ENCODE measurements around the gene ELF2. TPM values are rescaled to one million over a fixed set of nuclear protein-coding genes. Genes with fewer than 3 reads are reported as not detected.
"Not testable (repeated sequence)": the region's sequence is repeated elsewhere in the genome, so short reads cannot be mapped to it uniquely, and the experiment has no call there.

Gene ELF2
- total RNA-seq, 1 donor from 2014 or later: 44.7 TPM

DNA sequence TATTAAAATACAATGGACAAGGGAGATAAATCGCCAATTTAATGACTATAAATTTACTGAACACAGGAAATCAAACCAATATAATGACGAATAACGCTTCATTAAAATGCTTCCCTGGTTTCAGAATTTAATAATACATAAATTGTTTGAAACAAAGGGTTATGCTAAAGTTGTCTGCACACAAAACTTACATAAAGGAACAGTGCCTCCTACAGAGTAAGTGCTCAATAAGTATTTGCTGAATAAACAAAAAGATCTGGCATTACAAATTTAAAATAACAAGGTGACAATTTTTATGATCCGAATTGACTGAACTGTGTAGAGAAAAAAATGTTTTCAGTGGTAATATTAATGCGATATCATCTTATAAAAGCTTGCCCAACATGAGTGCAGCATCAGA lies 91.9 kb downstream of the ELF2 start:
- intact Hi-C loops (cut with micrococcal nuclease): loop anchor here (10.0 kb wide), 2 partner anchors 50 to 210 kb away; no protein-coding TSS in a partner anchor

DNA sequence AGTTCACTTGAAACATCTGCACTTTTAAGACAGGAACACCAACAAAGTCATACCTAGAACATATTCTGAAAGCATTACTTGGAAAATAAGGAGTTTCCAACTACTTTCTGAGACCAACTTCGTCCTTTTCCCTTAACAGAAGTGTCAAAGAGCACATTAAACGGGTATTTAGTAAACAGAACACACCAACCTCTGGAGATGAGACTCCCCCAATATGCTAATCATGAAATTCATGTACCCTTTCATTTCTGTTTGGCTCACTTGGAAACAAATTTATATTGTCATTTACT lies 92.3 kb downstream of the ELF2 start:
- ATAC-seq: no peak
- DNase-seq: no peak
- intact Hi-C loops (cut with micrococcal nuclease): loop anchor here (10.0 kb wide), 2 partner anchors 50 to 210 kb away; no protein-coding TSS in a partner anchor

More for the DNA sequence above, 91.9 kb downstream of the ELF2 start:
- DNase-seq (no peak), ATAC-seq (no peak)

DNA sequence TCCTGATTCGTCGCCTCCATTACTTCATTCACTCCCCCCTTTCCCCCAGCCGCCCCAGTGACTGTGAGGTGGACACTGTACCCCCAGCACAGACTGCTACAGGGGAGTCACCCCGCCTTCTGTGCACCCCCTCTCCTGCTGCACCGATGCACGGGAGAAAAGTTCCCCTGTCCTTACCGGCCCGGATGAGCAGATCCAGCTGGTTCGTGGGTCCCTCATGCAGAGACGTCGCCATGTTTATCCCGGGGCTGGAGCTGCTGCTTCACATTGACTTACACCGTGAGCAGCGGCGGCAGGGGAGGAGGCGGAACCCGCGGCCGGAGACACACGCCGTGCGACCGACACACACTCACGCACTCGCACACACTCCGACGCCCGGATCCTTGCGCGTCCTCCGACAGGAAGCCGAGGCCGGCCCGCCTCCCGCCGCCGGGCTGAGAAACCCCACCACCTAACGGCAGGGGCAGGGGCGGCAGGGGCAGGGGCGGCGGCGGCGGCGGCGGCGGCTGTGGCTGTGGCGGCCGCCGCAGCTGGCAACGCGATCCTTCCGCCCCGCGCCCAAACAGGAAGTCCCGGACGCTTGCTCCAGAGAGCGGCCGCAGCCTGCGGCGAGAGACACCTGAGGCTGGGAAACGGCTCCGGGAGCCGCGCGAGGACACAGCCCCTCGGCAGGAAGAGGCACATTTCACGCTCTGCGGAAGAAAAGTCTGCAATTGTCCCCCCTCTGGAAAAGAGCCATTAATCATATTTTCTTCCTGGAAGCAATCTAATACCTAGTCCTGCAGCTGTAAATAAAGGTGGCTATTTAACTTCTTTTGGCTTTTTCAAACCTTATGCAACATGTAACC lies 92.8 kb downstream of the ELF2 start:
- peak; percentile 81 for ATAC-seq
- DNase-seq: peak; percentile 93
- intact Hi-C loops (cut with micrococcal nuclease): loop anchor here (10.0 kb wide), 2 partner anchors 49 to 211 kb away; no protein-coding TSS in a partner anchor

DNA sequence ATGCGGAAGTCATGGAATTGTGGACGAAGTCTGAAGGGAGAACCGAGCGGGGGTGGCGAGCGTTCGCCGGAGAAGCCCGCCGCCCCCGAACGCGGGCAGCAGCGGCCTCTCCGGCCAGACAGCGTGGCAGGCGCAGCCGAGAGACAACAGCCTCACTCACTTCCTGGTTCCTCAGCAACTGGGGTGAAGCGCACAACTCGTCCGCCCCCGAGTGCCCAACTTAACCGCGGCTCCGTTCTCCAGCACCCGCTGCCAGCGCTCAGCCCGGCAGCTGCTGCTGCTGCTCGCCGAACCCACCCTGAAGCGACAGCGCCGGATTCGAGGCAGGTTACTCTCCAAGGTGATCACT lies 93.4 kb downstream of the ELF2 start:
- DNase-seq (peak; percentile 72), ATAC-seq (peak; percentile 66)
- intact Hi-C loops (cut with micrococcal nuclease): loop anchor here (10.0 kb wide), 2 partner anchors 49 to 211 kb away; no protein-coding TSS in a partner anchor

DNA sequence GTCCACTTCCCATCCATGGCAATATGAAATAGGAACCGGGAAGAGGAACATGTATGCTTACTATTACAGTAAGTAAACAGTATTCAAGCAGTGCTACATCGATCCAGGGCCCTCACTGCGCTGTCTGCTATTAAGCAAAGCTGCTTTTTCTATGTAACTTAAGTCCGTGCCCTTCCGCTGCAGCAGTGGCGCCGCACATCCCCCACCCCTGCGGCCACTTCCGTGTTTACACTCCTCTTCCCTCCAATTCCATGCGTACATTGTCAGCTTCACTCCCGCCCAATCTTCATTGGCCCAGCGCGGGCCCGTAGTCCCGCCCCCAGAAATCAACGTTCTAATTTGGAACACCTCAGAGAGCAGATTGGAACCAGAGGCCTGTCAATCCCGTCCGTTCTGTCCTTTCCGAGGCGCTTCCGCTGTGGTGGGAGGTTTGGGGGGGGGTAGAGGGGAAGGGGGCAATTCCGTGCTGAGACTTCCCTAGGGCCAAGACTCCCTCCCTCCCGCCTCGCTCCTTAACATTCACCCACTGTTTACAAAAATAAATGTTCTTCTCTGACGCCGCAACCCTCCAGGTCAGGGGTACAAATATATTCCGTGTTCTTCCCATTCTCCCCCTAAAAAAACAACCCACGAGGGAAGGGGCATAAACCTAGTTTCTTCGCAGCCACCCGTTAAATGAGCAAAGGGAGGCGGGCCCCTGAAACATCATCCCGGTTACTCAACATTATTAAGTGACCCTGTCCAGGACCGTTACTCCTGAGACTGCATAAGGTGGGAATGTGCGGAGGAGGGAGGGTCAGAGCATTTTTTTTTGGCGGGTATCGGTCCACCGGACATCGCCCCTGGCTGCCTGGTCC lies 94.0 kb downstream of the ELF2 start:
- DNase-seq (peak; percentile 95), ATAC-seq (peak; percentile 92)
- intact Hi-C loops (cut with micrococcal nuclease): loop anchor here (10.0 kb wide), 2 partner anchors 48 to 212 kb away; no protein-coding TSS in a partner anchor

DNA sequence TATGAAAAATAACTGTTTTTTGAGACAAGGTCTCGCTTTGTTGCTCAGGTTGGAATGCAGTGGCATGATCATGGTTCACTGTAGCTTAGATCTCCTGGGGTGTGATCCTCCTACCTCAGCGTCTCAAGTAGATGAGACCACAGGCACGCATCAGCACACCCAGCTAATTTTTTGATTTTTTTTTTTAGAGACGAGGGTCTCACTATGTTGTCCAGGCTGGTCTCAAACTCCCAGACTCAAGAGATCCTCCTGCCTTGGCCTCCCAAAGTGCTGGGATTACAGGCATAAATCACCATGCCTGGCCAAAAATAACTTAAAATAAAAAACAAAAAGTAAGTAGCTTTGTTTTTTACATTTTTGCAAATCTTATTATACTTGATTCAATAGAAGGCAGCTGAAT lies 98.1 kb downstream of the ELF2 start:
- ATAC-seq: no peak
- no peak for DNase-seq
- intact Hi-C loops (cut with micrococcal nuclease): no loop called here

DNA sequence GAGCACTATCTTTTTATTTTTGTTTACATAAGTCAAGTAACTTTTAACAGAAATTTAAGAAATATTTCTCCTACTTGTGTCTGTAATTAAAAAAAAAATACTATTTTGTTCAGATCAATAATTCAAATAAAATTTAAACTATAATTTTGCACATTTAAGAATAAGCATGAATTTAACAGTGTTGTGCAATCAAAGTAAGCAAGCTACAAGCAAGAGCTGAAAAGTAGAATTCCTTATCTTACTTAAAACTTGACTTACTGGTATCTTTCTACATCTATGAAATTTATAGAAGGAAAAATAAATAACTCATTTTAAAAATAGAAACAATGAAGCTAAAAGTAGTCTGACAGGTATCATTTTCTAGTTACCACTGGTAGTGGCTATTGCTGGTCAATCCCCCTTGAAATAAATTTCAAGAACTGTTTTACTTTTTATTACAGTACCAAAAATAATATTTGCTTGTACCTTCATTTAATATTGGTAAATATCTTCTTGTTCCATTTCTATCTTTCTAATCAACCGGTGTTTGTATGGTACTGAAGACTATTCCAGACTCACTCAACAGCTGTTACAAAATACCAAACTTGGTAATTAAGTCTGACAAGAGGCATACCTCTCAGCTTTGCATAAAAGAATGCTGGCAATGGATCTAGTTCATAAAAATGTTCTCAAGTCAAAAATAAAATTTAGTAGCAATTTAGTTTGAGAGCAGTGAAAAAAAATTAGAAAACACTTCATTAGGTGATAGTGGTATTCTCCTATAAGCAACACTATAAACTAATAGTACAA lies 99.3 kb downstream of the ELF2 start:
- DNase-seq (no peak), ATAC-seq (no peak)
- intact Hi-C loops (cut with micrococcal nuclease): no loop called here

DNA sequence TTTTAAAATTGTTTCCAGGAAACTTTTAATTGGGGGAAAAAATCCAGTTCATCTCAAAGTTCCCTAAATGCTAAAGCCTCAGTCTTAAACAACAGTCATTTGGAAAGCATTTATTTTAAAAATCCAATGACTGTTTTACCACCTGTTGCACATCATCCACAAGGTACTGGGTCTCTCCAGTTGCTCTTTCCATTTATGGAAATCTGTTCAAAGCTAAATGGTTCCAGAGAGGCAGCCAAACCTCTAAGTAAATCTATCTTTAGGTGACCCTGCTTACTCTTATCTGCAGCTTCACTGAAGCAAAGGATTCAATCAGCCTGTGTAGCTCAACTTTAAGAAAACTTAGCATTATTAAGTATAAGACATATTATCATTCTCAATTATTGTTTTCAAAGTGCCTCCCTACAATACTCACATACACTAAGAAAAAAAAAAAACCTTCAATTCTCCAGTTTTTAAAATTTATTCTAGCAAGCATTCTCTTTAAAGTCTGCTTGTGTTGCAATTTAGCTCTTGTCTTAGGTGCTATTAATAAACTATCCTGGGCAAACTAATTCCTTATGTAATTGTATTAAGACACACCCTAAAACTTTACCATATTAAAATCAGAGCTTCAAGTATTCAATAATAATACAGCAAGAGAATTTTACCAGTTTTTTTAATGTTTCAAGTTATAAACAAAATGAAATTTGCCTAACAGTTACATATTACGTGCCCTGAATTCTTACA lies 100.8 kb downstream of the ELF2 start:
- intact Hi-C loops (cut with micrococcal nuclease): no loop called here
- ATAC-seq: peak; percentile 92
- DNase-seq: no peak

DNA sequence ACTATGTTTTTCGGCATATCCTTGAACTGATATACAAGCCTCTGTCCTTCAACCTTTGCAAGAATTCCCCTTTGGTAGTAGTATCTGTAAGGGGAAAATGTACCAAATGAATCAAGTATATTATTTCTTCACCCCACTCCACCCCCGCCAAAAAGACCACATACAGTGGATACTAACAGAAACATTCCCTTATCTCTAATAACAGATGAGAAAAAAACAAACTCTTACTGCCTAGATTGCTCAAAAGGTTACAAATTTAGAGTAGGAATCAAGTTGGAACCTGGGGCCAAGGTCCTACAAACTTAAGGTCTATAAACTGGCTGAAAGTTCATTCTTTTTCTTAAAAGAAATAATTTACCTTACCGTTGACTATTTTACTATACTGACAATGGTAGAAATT lies 116.4 kb downstream of the ELF2 start:
- ATAC-seq: no peak
- intact Hi-C loops (cut with micrococcal nuclease): no loop called here
- DNase-seq: no peak

DNA sequence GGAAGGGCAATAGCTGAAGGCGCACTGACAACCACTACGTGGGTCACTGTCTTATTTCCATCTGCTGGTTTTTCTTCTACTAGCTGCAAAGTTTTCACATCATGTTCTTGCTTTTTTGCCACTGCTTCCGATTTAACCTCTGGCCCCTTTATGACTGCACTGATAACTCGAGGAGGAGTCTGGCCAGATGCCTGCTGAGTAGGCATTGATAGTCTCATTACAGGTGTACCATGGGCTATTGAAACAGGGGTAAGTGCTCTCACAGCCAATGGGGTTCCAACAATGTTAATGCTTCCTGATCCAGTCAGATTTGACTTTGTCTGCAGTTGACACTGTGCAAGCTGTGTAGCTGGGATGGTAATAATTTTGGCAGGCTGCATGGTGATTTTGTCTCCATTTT lies 118.0 kb downstream of the ELF2 start:
- peak; percentile 46 for ATAC-seq
- intact Hi-C loops (cut with micrococcal nuclease); DNase-seq: not testable (repeated sequence)

DNA sequence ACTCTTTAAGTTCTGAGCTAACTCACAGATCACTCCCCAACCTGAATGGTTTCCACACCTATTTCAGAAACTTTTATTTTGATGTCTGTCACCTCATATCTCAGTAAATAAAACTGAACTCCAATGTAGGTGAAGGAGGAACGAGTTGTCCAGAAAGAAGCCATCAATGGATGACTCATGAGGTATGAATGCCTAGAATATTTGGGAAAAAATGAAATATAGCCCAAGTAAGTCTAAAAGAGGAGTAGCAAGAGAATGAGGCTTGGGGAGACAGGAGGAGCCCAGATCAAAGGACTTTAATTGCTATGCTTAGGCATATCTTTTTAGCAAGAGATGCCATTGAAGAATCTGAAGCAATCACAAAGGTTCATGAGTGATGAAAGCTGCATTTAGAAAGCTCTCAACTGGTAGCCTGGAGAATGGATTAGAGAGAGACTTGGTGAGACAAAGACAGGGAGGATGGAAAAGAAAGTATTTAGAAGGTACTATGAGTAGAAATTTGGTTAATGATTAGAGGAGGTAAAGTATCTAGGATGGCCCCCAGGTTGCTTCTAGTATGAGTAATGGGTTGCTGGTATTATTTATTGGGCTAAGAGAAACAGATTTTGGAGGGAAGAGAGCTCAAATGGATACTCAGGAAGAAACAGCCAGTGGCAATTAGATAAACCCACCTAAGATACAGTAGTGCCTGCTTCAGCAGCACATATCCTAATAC lies 122.1 kb downstream of the ELF2 start:
- no peak for ATAC-seq
- no peak for DNase-seq
- intact Hi-C loops (cut with micrococcal nuclease): no loop called here

DNA sequence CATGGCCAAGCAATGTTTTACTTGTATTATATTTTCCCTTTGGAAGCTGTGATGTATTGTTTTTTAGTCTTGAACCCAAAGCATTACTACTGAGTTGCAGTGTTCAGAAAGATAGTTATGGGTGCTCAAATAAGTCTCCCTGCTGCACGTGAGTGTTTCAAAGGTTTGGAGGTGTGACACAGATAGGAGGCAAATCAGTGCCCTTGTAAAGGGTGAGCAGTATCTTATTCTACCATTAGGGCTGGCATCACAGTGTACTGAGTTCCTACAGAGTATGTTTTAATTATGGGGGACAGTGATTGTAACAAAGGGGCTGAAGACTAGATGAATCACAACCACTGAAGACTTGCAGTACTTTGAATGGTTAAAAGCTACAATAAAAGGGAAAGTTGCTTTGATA lies 123.1 kb downstream of the ELF2 start:
- ATAC-seq (peak; percentile 62), DNase-seq (no peak)
- intact Hi-C loops (cut with micrococcal nuclease): no loop called here

DNA sequence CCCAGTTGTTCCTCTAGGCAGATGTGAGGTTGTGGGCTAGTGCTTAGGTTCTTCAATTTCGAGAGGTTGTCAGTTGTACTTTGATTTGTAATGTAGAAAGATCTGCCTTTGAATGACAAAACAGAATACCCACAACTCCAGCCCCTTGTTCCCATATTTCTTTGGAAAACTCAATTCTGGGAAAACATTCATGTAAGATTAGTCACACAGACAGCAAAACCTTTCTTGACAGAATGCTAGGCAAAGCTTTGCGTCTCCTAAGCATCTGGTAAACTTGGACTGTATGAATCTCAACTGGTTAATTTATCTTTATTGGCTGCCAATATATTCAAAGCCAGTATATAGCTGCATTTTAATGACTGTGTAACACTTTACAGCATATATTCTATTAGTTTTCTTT lies 126.6 kb downstream of the ELF2 start:
- intact Hi-C loops (cut with micrococcal nuclease): no loop called here

DNA sequence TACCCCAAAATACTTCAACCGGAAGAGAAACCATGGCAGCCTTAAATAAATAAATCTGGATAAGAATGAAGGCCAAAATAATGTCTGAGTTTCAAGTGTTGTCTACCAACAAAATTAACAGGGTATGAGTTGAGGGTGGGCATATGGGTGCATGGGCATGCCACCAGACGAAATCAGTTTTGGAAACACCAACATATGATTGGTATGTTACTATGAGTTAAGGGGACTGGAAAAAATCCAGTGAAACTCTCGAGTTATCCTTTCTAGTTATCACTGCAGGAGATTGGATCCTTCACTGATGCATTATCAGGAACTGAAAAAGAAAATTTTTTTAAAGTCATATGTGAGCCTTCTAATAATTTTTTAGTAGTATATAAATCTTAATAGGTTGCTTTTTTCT lies 129.0 kb downstream of the ELF2 start:
- intact Hi-C loops (cut with micrococcal nuclease): no loop called here
- no peak for ATAC-seq

More for the DNA sequence above, 126.6 kb downstream of the ELF2 start:
- ATAC-seq: no peak
- no peak for DNase-seq

DNA sequence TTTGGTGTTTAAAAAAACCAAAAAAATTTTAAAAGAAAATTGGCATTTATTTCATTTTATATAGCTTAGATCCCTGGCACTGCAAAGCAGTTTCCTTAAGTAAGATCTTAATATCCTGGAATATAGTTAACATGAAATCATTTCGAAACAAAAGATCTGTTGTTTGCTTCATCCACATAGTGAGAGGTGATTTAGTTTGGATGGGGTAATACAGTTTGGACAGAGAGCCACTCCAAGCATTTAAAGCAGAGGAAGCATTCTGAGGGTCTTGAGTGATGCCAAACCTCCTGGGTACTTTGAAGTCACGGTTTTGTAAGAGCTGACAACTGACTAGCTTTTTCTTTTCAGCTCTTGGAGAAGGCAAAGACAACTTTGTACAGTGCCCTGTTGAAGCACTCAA lies 132.7 kb downstream of the ELF2 start:
- no peak for ATAC-seq
- intact Hi-C loops (cut with micrococcal nuclease): no loop called here
- DNase-seq: no peak

More for the DNA sequence above, 129.0 kb downstream of the ELF2 start:
- DNase-seq: no peak

DNA sequence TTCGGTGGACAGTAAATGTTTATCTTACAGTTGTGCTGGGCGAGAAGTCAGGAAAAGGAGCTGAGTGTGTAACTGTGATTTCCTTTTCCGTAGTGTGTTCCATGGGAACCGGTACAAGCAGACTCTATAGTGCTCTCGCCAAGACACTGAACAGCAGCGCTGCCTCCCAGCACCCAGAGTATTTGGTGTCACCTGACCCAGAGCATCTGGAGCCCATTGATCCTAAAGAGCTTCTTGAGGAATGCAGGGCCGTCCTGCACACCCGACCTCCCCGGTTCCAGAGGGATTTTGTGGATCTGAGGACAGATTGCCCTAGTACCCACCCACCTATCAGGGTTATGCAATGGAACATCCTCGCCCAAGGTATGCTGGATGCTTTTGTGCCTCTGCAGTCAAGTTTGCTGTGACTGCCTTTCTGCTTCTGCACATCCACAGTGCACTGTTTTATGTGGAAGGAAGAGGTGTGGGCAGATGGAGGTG lies 134.0 kb downstream of the ELF2 start:
- intact Hi-C loops (cut with micrococcal nuclease): no loop called here
- ATAC-seq (peak; percentile 64), DNase-seq (no peak)

DNA sequence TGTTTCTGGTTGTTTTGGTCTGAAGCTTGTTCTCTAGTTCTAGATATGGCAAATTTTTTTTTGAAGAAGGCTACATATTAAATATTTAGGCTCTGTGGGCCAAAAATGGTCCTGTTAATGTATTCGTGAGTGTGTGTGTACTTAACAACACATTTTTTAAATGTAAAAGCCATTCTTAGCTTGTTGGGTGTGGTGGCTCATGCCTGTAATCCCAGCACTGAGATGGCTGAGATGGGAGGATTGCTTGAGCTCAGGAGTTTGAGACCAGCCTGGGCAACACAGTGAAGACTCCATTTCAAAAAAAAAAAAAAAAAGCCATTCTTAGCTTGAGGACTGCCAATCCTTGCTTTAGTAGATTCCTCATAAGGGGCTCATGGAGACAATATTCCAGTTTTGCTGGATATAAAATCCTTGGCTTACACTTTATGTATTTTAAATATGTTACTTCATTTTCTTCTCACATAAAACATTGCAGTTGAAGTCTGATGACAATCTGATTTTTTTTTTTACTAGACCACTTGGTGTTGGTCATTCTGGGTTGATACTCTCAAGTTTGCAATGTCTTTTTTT lies 138.1 kb downstream of the ELF2 start:
- intact Hi-C loops (cut with micrococcal nuclease): loop anchor here (10.0 kb wide), 2 partner anchors 46 to 136 kb away; partner anchors contain the start of gene ELF2
- no peak for DNase-seq
- ATAC-seq: no peak

DNA sequence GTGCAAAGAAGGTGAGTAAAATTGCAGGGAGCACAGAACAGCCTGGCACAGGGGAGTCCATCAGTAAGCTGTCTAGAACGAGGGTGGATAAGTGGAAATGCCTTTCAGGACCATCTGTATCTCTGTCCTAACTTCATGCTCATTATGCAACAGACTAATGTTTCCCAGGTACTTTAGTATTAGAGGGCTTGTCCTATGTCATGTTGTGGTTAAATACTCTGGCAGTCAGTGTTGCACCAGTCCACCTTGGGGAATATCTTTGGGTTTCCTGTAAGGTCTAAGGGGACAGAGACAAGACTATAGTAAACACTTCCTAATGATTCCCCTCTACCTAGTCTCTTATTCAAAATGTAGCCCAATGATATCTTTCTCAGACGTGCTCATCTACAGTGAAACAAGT lies 140.1 kb downstream of the ELF2 start:
- DNase-seq: no peak
- ATAC-seq: no peak
- intact Hi-C loops (cut with micrococcal nuclease): loop anchor here (10.0 kb wide), 2 partner anchors 48 to 138 kb away; partner anchors contain the start of gene ELF2

Data from left ventricle myocardium superior (tissue), 1 donor.